Transverse colon (tissue), 4 donors: ENCODE data around the gene GNB1. TPM values are rescaled to one million over a fixed set of nuclear protein-coding genes. Genes with fewer than 3 reads are reported as not detected.

Source experiments
- DNase-seq: peaks from one replicate; pipeline ENCODE4 v3.0.0-alpha.2; 2019
- H3K27ac ChIP-seq, 4 donors: fragments of 200-600 bp; sonication (generic); 2 replicates each; pipeline ENCODE4 v1.5.1; 2016 to 2018; ENCODE audit warnings: inconsistent platforms in 4 of 4
- H3K27me3 ChIP-seq: fragments of 200-600 bp; sonication (generic); 2 replicates; pipeline ENCODE4 v1.5.1; 2017; ENCODE audit warnings: inconsistent platforms
- H3K36me3 ChIP-seq, 4 donors: fragments of 200-600 bp; sonication (generic); 2 replicates each; pipeline ENCODE4 v1.5.1; 2017 to 2019; ENCODE audit warnings: inconsistent platforms in 4 of 4
- H3K4me1 ChIP-seq, 4 donors: fragments of 200-600 bp; sonication (generic); 2 replicates each; pipeline ENCODE4 v1.5.1; 2017 to 2020; ENCODE audit warnings: inconsistent platforms in 4 of 4
- H3K4me3 ChIP-seq, 4 donors: fragments of 200-600 bp; sonication (generic); 1 replicate in 1 of 4; 2 replicates in 3 of 4; pipeline versions ENCODE4 v1.5.1 to v1.6.1; 2017 to 2019; ENCODE audit warnings: inconsistent platforms in 4 of 4
- H3K9me3 ChIP-seq, 2 donors: fragments of 200-600 bp; sonication (generic); 2 replicates each; pipeline ENCODE4 v1.5.1; 2017 to 2019; ENCODE audit warnings: inconsistent platforms in 2 of 2
- EP300 ChIP-seq: sonication (generic); formaldehyde crosslinking; IDR thresholded peaks from one replicate; pipeline ENCODE4 v1.6.1; 2017; ENCODE audit warnings: antibody characterized with exemption, low read depth
- POLR2A ChIP-seq: fragments of 450-650 bp; IDR thresholded peaks from one replicate; pipeline ENCODE4 v1.6.1; 2016; ENCODE audit warnings: antibody characterized with exemption, mild to moderate bottlenecking, moderate library complexity
- POLR2AphosphoS5 ChIP-seq, 3 donors: sonication (generic); formaldehyde crosslinking; IDR thresholded peaks; one replicate each; pipeline ENCODE4 v1.6.1; 2016; ENCODE audit warnings: antibody characterized with exemption in 3 of 3
- WGBS, 2 donors: methylation state at CpG; one replicate each; pipeline ENCODE4 v1.1.5; 2018; ENCODE audit warnings: low coverage in 1 of 2; 5-methylcytosine and 5-hydroxymethylcytosine counted together
- in situ Hi-C, 4 donors: fragments of 200-750 bp; cut with MboI; loops; one replicate each; pipeline versions ENCODE4 v1.15.0 to v1.15.1; 2017; ENCODE audit warnings: low sequenced_read_pairs in 3 of 4, low pct_ligation_motif_present in 1 of 4, low pct_unique_long_range_greater_than_20kb in 1 of 4
- intact Hi-C: fragments of 100-400 bp; cut with DNase I; formaldehyde crosslinking; loops from one replicate; pipeline ENCODE4 v1.15.1; 2023; ENCODE audit warnings: low total_unique reads
- total RNA-seq, 4 donors: library from RNA; depleted of rRNA; stranded (reverse); fragments of >200 nt; gene quantifications; one replicate each; pipeline ENCODE4 v1.1.0, GENCODE V29; 2016
- TF ChIP-seq, protein P1 (sequence below), 5 experiments: fragments of 200-600 bp in 3 of 5; fragments of 450-650 bp in 2 of 5; sonication (generic) in 3 of 5; IDR thresholded peaks; 1 replicate in 2 of 5; 2 replicates in 3 of 5; pipeline ENCODE4 v1.5.1; 2016 to 2017; ENCODE audit warnings: antibody characterized with exemption in 5 of 5, inconsistent platforms in 3 of 5, mild to moderate bottlenecking in 2 of 5, moderate library complexity in 1 of 5

The GNB1 gene
- total RNA-seq, 4 donors from 2014 or later = 123 to 191 (median 174) TPM

DNA sequence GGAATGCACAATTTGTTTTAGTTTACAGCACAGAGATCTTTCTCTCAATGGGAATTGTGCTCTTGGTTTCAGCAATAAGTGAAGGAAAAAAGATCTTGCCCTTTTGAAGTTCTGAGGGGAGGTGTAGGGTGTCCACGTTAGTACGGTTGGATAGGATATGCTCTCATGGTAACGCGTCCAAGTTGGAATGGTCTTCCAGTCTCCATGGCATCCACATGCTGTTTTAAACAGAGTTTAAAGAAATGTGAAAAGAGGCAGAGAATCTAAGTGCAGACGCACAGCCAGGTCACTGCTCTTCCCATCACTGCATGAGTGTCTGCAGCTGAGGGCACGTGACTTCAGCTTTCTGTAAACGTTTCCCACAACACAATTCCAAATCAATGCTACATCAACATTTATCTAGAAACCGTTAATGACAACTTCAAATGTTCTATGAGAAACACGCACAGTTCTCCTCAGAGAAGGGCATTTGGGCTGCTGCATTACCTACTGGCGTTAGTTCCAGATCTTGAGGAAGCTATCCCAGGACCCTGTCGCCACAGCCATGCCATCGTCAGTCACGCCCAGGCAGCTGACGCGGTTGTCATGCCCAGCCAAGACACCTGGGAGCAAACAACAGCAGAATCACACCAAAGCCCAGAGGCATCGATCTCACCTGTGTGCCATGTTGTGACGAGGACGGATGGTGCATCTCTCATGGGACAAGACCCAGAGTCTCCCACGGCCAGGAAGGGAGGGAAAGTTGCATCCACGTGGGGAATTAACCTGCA is 103.9 kb downstream of the GNB1 start:
- in situ Hi-C loops = loop anchor here in 2 of 4 donors (10.0 kb wide), 1 partner anchor 118 kb away; no protein-coding TSS in a partner anchor
- H3K4me3 ChIP-seq = no peak overlapping the region
- DNase-seq = no peak
- intact Hi-C loops = no loop called here
- TF ChIP-seq EP300 = no peak
- no peak for TF ChIP-seq POLR2AphosphoS5 (IDR thresholded peaks at IDR 0.05)
- TF ChIP-seq, protein P1, sequence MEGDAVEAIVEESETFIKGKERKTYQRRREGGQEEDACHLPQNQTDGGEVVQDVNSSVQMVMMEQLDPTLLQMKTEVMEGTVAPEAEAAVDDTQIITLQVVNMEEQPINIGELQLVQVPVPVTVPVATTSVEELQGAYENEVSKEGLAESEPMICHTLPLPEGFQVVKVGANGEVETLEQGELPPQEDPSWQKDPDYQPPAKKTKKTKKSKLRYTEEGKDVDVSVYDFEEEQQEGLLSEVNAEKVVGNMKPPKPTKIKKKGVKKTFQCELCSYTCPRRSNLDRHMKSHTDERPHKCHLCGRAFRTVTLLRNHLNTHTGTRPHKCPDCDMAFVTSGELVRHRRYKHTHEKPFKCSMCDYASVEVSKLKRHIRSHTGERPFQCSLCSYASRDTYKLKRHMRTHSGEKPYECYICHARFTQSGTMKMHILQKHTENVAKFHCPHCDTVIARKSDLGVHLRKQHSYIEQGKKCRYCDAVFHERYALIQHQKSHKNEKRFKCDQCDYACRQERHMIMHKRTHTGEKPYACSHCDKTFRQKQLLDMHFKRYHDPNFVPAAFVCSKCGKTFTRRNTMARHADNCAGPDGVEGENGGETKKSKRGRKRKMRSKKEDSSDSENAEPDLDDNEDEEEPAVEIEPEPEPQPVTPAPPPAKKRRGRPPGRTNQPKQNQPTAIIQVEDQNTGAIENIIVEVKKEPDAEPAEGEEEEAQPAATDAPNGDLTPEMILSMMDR (IDR thresholded peaks at IDR 0.05) = no peak
- TF ChIP-seq POLR2A = no peak
- peaks cover 0 to 56% (median 23%) of the 10 kb centered on the region in 4 donors for H3K36me3 ChIP-seq
- WGBS, 2 donors = 84 to 88% methylated on average over 5 to 20 of the region's 20 CpGs
- no peaks in the 10 kb centered on the region for H3K9me3 ChIP-seq
- no peaks in the 10 kb centered on the region for H3K27me3 ChIP-seq
- H3K27ac ChIP-seq = no peak overlapping the region
- H3K4me1 ChIP-seq = peaks cover 17 to 20% (median 18%) of the 10 kb centered on the region in 4 donors

DNA sequence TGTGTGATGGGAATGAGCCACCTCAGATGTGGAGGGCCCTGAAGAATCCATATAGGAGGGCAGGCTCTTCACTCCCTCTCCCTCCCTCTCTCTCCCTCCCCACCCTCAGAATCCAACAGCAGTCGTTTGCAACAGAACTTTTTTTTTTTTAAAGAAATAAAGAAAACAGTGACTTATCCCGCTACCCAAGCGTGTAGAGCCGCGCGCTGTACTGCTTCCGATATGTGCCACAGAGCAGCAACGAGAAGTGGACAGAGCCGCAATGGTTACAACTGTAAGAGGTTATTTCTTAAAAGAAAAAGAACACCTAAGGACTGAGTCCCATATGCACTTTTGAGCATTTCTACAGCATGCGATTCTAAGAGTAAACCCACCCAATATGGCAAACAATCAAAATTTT is 105.2 kb downstream of the GNB1 start:
- in situ Hi-C loops = loop anchor here in 2 of 4 donors (10.0 kb wide), 1 partner anchor 119 kb away; no protein-coding TSS in a partner anchor
- intact Hi-C loops = no loop called here
- H3K4me3 ChIP-seq = no peak overlapping the region
- peaks cover 0 to 48% (median 22%) of the 10 kb centered on the region in 4 donors for H3K36me3 ChIP-seq
- WGBS, 2 donors = 86 to 91% methylated on average over 10 of the region's 10 CpGs
- TF ChIP-seq POLR2AphosphoS5 (IDR thresholded peaks at IDR 0.05) (no peak), POLR2A (no peak), EP300 (no peak)
- TF ChIP-seq, protein P1 (IDR thresholded peaks at IDR 0.05) = no peak
- H3K4me1 ChIP-seq = peaks cover 30 to 34% (median 32%) of the 10 kb centered on the region in 4 donors
- H3K9me3 ChIP-seq = no peaks in the 10 kb centered on the region
- H3K27ac ChIP-seq = no peak overlapping the region
- no peaks in the 10 kb centered on the region for H3K27me3 ChIP-seq
- DNase-seq = no peak

DNA sequence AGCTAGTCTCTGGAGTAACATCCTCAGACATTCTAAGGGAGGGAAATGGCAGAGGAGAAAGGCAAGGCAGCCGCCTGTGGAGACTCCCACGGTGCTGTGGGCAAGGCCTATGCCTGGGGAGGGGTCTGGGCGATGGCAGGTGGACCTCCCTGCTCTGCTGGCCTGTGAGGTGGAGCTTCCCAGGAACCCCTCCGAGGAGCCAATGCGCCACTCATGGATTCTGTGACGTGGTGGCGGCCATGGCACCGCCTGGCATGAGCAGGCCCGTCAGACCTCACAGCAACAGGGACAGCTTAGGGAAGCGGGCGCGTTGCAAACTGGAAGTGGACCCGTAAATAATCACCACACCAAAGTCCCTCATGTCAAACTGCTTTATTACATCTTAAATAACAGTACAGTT is 106.0 kb downstream of the GNB1 start:
- Histone ChIP-seq H3K27me3 (no peaks in the 10 kb centered on the region), H3K36me3 (peaks cover 0 to 43% (median 20%) of the 10 kb centered on the region in 4 donors), H3K9me3 (no peaks in the 10 kb centered on the region), H3K4me3 (no peak overlapping the region), H3K27ac (no peak overlapping the region), H3K4me1 (peaks cover 37 to 41% (median 39%) of the 10 kb centered on the region in 4 donors)
- WGBS, 2 donors = 94% methylated on average over 13 of the region's 13 CpGs; no CpG with 5 or more reads in 1 of the 2 donors
- in situ Hi-C loops (loop anchor here in 2 of 4 donors (10.0 kb wide), 1 partner anchor 120 kb away; no protein-coding TSS in a partner anchor), intact Hi-C loops (loop anchor here (5.0 kb wide), 1 partner anchor 122 kb away; no protein-coding TSS in a partner anchor)
- no peak for TF ChIP-seq POLR2A
- no peak for TF ChIP-seq EP300
- TF ChIP-seq, protein P1 (IDR thresholded peaks at IDR 0.05) = no peak
- TF ChIP-seq POLR2AphosphoS5 (IDR thresholded peaks at IDR 0.05) = no peak
- DNase-seq = no peak

DNA sequence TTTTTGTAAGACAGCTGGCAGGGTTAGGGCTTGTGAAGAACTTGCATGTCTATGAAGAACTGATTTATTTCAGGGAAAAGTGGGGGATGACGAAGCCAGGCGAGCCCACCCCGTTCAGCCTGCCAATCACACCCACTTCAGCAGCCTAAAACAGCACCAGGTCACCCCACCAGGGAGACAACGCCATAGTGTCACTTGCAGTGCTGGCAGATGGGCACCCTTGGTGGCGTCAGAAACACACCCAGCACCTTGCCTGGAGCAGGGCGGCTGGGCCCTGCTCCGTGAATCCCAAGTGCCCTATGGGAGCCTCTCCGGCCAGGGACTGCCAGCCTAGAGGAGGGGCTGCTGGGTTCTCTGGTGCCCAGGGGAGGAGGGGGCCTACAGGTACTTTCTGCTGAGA is 107.6 kb downstream of the GNB1 start:
- H3K4me3 ChIP-seq = no peak overlapping the region
- intact Hi-C loops = loop anchor here (5.0 kb wide), 1 partner anchor 124 kb away; no protein-coding TSS in a partner anchor
- peak overlapping the region; percentile 91 to 97 (median 96) for H3K27ac ChIP-seq
- no peaks in the 10 kb centered on the region for H3K9me3 ChIP-seq
- peak; percentile 23 for DNase-seq
- H3K36me3 ChIP-seq = peaks cover 0 to 29% (median 13%) of the 10 kb centered on the region in 4 donors
- in situ Hi-C loops = loop anchor here in 2 of 4 donors (10.0 kb wide), 1 partner anchor 121 kb away; no protein-coding TSS in a partner anchor
- no peaks in the 10 kb centered on the region for H3K27me3 ChIP-seq
- no peak for TF ChIP-seq POLR2AphosphoS5 (IDR thresholded peaks at IDR 0.05)
- no peak for TF ChIP-seq EP300
- TF ChIP-seq POLR2A = no peak
- TF ChIP-seq, protein P1 (IDR thresholded peaks at IDR 0.05) = no peak
- peaks cover 43 to 54% (median 53%) of the 10 kb centered on the region in 4 donors for H3K4me1 ChIP-seq
- 46 to 72% methylated on average over 4 to 8 of the region's 8 CpGs for WGBS, 2 donors
